Measurements from ENCODE around the gene AKAP17A.

Gene AKAP17A

DNA sequence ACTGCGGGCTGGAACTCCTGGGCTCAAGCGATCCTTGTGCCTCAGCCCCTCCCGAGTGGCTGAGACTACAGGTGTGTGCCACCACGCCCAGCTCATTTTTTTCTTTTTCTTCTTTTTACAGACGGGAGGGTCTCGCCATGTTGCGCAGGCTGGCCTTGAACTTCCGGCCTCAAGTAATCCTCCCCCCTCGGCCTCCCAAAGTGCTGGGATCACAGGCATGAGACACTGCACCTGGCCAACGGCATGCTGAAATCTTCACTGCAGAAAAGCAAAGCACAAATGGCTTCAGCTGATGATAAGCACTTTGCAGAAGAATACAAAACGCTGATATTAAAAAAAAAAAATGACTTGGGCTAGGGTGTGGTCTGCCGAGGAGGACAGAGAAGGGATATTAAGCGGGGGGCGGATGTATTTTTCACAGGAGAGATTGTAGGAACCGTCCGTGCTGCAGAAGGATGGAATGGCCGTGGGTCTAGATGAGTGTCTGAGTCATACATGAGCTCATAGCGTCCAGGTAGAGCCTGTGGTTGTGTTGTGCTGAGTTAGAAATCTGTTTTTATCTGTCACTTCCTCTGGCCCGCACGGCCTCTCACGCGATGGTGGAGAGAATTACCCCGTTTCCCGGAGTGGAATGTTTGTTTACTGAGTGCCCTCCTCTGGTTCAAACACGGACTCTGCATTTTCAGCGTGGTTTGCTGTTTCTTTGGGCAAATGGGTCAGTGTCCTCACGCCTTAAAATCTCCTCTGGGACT, 8.5 kb upstream of the AKAP17A start:
- DNase-seq: no peak

GRCh38 chrX:1584237-1585011, 7.0 kb upstream of the AKAP17A start:
- no peak for DNase-seq

GRCh38 chrX:1587161-1587560, 4.2 kb upstream of the AKAP17A start:
- no peak for DNase-seq

DNA sequence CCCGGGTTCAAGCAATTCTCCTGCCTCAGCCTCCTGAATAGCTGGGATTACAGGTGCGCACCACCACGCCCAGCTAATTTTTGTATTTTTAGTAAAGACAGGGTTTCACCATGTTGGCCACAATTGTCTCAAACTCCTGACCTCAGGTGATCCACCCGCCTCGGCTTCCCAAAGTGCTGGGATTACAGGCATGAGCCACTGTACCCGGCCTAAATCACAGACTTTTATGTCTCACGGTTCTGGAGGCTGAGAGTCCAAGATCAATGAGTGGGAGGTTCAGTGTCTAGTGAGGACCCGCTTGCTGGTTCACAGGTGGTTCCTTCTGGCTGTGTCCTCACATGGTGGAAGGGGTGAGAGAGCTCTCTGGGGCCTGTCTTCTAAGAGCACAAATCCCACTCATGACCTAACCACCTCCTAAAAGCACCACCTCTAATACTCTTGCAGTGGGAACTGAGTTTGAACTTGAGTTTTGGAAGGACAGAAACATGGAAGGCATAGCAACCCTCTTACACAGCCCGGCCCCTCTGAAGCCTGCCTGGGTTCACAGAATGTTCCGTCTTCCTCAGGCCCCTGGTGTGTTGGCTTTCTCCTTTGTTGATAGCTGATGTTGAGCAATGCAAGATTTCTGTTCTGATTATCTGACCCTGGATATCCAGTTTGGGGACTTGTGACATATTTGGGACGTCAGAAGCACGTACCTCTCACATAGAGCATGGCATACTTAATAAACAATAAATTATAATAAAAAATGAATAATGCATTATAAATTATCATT, 1.9 kb upstream of the AKAP17A start:
- DNase-seq: no peak

DNA sequence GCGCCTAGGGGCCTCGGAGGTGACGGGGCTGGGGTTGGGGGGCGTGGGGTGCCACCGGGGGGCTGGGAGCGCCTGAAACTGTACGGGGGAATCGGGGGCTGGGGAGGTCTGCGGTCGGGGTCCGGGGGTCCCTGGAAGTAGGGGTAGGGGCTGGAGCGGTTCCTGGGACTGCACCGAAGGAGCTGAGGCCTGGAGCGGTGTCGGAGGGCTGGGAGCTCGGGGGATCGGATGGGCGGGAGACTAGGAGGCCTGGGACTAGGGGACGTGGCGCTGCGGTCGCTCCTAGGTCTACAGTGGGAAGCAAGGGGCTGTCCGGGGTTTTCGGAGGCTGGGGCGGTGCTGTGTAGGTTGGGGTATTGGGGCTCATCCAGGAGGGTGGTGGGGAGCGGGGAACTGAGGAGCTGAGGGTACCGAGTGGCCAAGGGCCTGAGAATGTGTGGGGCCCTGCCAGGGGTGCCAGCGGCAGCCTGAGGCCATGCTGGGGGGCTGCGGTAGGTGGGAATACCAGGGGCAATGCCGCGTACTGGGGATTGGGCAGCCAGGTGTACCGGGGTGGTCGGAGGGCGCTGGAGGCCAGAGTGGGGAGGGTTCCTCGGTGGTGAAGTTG, 562 bp downstream of the AKAP17A start:
- DNase-seq: no peak

DNA sequence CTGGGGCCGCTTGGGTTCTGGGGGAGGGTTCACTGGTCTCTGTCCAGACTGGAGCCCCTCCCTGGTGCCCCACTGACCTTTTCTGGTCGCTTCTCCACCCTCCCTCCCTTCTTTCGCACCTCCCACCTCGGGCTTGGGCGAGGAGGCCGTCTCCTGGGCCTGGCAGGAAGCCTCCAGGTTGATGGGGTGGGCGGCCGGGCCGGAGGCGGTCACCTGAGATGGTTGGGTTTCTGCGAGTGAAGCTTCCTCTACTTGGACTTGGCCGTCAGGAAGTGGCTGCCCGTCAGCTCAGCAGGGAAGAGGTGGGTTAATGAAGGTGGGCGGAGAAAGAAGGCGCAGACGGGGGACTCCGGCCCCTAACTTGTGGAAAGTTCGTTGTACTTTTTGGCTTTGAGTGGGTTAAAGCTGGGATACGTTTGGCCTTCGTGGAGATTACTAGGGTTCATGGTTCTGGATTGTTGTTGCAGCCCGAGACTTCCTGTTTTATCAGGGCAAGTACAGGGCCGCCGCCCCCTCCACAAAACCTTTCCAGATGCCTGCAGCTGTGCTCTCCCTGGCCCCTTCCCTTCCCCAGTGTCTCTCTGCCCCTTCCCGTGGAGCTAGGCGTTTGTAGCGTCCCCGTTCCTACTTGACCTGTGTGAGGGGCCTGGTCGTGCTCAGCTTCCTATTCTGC, 1.2 kb downstream of the AKAP17A start:
- DNase-seq: no peak

- no peak for DNase-seq
Observed at GRCh38 chrX:1593286-1594271, 2.2 kb downstream of the AKAP17A start.

- DNase-seq: no peak
Observed at GRCh38 chrX:1595711-1596060, 4.3 kb downstream of the AKAP17A start.

GRCh38 chrX:1596676-1597344, 5.4 kb downstream of the AKAP17A start:
- no peak for DNase-seq

- no peak for DNase-seq
Observed at GRCh38 chrX:1597345-1598020, 6.1 kb downstream of the AKAP17A start.

GRCh38 chrX:1598021-1598875, 6.8 kb downstream of the AKAP17A start:
- DNase-seq: no peak

DNA sequence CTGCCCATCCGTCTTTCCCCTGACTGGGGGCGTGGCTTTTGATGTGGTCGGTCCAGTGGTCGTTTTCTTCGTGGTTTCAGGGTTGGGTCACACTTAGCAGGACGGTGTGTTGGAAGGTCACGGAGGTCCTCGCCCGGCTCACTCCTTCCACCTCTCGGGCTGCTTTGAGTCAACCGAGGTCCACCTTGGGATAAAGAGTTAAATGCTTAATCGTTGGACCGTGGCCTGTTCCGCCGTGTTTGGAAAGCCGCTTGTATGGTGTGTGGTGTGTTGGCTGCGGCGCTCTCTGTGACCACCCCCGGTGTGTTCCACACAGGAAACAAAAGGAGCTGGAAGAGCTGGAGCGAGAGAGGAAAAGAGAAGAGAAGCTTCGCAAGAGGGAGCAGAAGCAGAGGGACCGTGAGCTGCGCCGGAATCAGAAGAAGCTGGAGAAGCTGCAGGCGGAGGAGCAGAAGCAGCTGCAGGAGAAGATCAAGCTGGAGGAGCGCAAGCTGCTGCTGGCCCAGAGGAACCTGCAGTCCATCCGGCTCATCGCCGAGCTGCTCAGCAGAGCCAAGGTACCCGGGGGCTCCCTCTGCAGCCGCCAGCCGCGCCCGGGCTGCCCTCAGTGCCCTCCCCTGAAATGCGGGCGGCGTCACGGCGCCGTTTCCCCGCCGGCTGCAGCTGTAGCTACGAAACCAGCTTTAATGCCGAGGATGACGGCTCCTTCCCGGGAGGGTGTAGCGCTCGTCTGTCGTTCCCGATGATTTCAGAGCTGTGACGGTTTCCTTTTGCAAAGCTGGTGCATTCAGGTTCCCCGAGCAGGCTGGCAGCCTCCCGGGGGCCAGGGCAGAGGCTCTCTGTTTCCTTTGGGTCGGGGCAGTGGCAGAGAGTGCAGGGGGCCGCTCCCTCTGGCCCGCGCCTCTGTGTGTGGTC, 7.7 kb downstream of the AKAP17A start:
- DNase-seq: no peak

DNA sequence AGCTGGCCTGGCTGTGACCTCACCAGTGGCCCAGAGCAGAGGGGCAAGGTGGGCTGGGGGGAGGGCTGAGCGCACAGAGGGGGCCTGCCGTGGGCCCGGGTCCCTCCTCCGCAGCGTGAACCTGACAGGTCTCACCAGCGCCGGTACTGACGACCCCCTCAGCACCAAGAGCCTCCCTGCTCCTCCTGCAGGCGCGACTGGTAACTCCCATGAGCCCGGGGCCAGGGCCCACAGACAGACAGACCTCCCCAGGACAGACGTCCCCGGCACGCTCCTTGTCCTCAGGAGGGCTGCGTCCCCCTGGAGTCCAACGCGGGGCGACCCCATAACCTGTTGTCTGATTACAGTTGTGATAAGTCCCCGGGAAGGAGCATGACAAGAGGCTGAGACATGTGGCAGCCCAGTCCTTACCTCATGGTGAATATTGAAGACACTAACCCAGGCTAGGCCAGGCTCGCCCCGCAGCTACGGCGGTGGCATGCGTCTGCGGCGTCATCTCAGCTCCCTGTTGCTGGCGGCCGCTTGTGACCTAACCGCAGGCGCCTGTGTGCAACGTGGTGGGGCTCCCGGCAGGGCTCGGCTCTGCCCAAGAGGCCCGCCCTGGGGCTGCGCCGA, 8.5 kb downstream of the AKAP17A start:
- DNase-seq: no peak

- DNase-seq: no peak
Observed at GRCh38 chrX:1600406-1601050, 9.1 kb downstream of the AKAP17A start.

DNA sequence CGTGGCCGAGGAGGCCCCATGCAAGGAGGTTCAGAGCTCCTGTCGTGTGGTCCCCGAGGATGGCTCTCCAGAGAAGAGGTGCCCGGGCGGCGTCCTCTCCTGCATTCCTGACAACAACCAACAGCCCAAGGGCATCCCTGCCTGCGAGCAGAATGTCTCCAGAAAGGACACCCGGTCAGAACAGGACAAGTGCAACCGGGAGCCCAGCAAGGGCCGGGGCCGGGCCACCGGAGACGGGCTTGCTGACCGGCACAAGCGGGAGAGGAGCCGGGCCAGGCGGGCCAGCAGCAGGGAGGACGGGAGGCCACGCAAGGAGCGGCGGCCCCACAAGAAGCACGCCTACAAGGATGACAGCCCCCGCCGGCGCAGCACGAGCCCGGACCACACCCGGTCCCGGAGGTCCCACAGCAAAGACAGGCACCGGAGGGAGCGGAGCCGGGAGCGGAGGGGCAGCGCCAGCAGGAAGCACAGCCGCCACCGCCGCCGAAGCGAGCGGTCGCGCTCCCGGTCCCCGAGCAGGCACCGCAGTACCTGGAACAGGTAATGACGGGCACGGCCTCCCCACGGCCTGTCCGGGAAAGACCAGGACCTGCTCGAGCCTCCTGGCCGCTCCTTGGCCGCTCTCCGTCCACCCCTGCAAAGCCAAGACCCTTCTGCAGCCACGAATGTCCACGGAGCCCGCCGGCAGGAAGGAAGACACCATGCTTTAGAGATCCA, 9.8 kb downstream of the AKAP17A start:
- no peak for DNase-seq

DNA sequence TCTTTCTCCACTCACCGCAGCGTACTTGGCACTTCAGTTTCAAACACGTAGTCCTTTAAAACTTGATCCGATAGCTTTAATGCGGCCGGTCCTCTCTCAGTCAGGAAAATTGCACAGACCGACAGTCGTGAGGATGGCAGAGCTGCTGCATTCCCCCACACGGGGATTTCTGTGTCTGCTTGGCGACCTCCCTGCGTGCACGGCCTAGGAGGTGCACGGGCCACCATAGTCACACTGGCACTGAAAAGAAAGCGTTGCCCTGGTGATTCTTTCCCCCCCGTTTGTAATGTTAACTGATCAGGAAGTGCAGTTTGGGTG, 10.3 kb downstream of the AKAP17A start:
- no peak for DNase-seq

GRCh38 chrX:1602299-1602698, 10.9 kb downstream of the AKAP17A start:
- no peak for DNase-seq
